Measurements from ENCODE around the gene HAL. TPM values are rescaled to one million over a fixed set of nuclear protein-coding genes. Genes with fewer than 3 reads are reported as not detected.

Gene HAL
- total and polyA plus RNA-seq, 2 of the 13 experiments (the other 11 are each of a cell fraction or from before 2014, with no cell fraction given), result 0.89 to 37.8 TPM

GRCh38 chr12:96014943-96015599 is 18.9 kb upstream of the HAL start:
- no peak for ATAC-seq
- BruUV-seq (replicated peaks), result no TSS peak
- peaks cover 12 to 49% of the 10 kb centered on the region in 2 experiments for H3K36me3 ChIP-seq (replicated peaks in 1 of 2; ENCODE audit: control insufficient read depth in 1 of 2, insufficient read depth in 2 of 2, low read length in 2 of 2)
- no peak for DNase-seq (ENCODE audit: low spot score)
- no peak overlapping the region for H3K9ac ChIP-seq (ENCODE audit: insufficient read depth, low read depth, low read length)
- no peak overlapping the region for H3K27ac ChIP-seq (ENCODE audit: extremely low read length, insufficient read depth, low read length)
- 89% methylated on average over 3 of the region's 3 CpGs for WGBS (ENCODE audit: low lambda C conversion rate)
- no peaks in the 10 kb centered on the region for H3K4me1 ChIP-seq (ENCODE audit: insufficient read depth, low read length)
- CTCF ChIA-PET (ENCODE audit: low intra/inter-chr PET ratio, low total read pairs), result interaction anchor here (1.6 kb wide), 1 partner anchor 502 kb away, joined by 6 read pairs; no protein-coding TSS in a partner anchor
- H4K20me1 ChIP-seq (ENCODE audit: insufficient read depth, low read length), result no peaks in the 10 kb centered on the region
- in situ Hi-C loops (cut with HindIII; ENCODE audit: extremely low pct_ligation_motif_present, low pct_unique_long_range_greater_than_20kb) (no loop called here), intact Hi-C loops (cut with micrococcal nuclease; ENCODE audit: unreplicated experiment) (loop anchor here (5.0 kb wide), 1 partner anchor 202 kb away; no protein-coding TSS in a partner anchor)
- no peak overlapping the region for H3K4me3 ChIP-seq (replicated peaks in 1 of 3; ENCODE audit: insufficient read depth in 1 of 3, low read depth in 2 of 3, low read length in 3 of 3)
- H3K9me3 ChIP-seq (ENCODE audit: low read length), result no peaks in the 10 kb centered on the region
- H2AFZ ChIP-seq (ENCODE audit: low read length), result no peak overlapping the region
- TF ChIP-seq KAT8 (CRISPR knock-in tag; IDR thresholded peaks at IDR 0.05) (no peak), ZNF567 (CRISPR knock-in tag; IDR thresholded peaks at IDR 0.05; ENCODE audit: borderline replicate concordance) (no peak), TIGD3 (CRISPR knock-in tag; IDR thresholded peaks at IDR 0.05; ENCODE audit: borderline replicate concordance) (no peak), ZNF749 (CRISPR knock-in tag; IDR thresholded peaks at IDR 0.05; ENCODE audit: borderline replicate concordance) (no peak), ZNF296 (CRISPR knock-in tag; conservative IDR thresholded peaks at IDR 0.05) (no peak), E2F1 (CRISPR knock-in tag; IDR thresholded peaks at IDR 0.05) (no peak), MAFK (conservative IDR thresholded peaks at IDR 0.05 in 1 of 2, IDR thresholded peaks at IDR 0.05 in 1 of 2; ENCODE audit: low read length in 2 of 2) (peak; percentile 95 to 99), PBX2 (CRISPR knock-in tag; IDR thresholded peaks at IDR 0.05) (no peak), SNAI1 (CRISPR knock-in tag; IDR thresholded peaks at IDR 0.05; ENCODE audit: borderline replicate concordance) (no peak), MED13 (CRISPR knock-in tag; IDR thresholded peaks at IDR 0.05) (no peak), MAFF (IDR thresholded peaks at IDR 0.05; ENCODE audit: low read depth, low read length) (peak; percentile 98)
- POLR2A ChIA-PET, result no interaction called here
- no peaks in the 10 kb centered on the region for H3K79me2 ChIP-seq (ENCODE audit: insufficient read depth, low read length)
- no peaks in the 10 kb centered on the region for H3K27me3 ChIP-seq (ENCODE audit: control insufficient read depth in 1 of 2, insufficient read depth in 2 of 2, low read length in 2 of 2)
- no peak overlapping the region for H3K4me2 ChIP-seq (ENCODE audit: low read depth, low read length)
- FAIRE-seq, result no peak
